NT2/D1 (cell line): ENCODE data around the gene HCN4.
"Not testable (repeated sequence)": the region's sequence is repeated elsewhere in the genome, so short reads cannot be mapped to it uniquely, and the experiment has no call there.

ENCODE experiments used
- SUZ12 ChIP-seq: IDR thresholded peaks from 2 replicates; pipeline ENCODE4 v1.6.1; 2011; ENCODE audit not compliant: insufficient read length, insufficient read depth; ENCODE audit errors: extremely low read depth
- ZNF274 ChIP-seq: IDR thresholded peaks from 2 replicates; pipeline ENCODE4 v1.6.1; 2011; ENCODE audit warnings: mild to moderate bottlenecking, low read depth, low read length

- TF ChIP-seq SUZ12, ZNF274: not testable (repeated sequence)
Measured at GRCh38 chr15:73300286-73300685, 68.5 kb downstream of the HCN4 start.
